Smooth muscle cell (in vitro differentiated cells): ENCODE measurements around the gene FHIT. TPM values are rescaled to one million over a fixed set of nuclear protein-coding genes. Genes with fewer than 3 reads are reported as not detected.

ENCODE experiments used
- DNase-seq: peaks from one replicate; lab custom pipeline; 2025; ENCODE audit not compliant: unreplicated experiment; lab: John Stamatoyannopoulos, UW
- H2AFZ ChIP-seq: fragments of 200-600 bp; sonication (generic); 2 replicates; pipeline ENCODE4 v1.6.0; 2016; ENCODE audit warnings: antibody characterized with exemption, low read depth, mild to moderate bottlenecking
- H3F3A ChIP-seq: fragments of 200-600 bp; sonication (generic); 2 replicates; pipeline ENCODE4 v1.6.0; 2017; ENCODE audit warnings: antibody characterized with exemption, low read depth
- H3K27ac ChIP-seq: fragments of 200-600 bp; sonication (generic); 2 replicates; pipeline ENCODE4 v1.5.1; 2016; ENCODE audit warnings: low read depth, mild to moderate bottlenecking
- H3K27me3 ChIP-seq: fragments of 200-600 bp; sonication (generic); 2 replicates; pipeline ENCODE4 v1.6.1; 2016; ENCODE audit warnings: low read depth, mild to moderate bottlenecking
- H3K36me3 ChIP-seq: fragments of 200-600 bp; sonication (generic); 2 replicates; pipeline ENCODE4 v1.5.1; 2016; ENCODE audit warnings: low read depth
- H3K4me1 ChIP-seq: fragments of 200-600 bp; sonication (generic); 2 replicates; pipeline ENCODE4 v1.5.1; 2016; ENCODE audit warnings: low read depth
- H3K4me2 ChIP-seq: fragments of 200-600 bp; sonication (generic); 2 replicates; pipeline ENCODE4 v1.6.0; 2016; ENCODE audit warnings: mild to moderate bottlenecking
- H3K4me3 ChIP-seq: fragments of 200-600 bp; sonication (generic); 2 replicates; pipeline ENCODE4 v1.5.1; 2016; ENCODE audit warnings: mild to moderate bottlenecking
- H3K79me2 ChIP-seq: fragments of 200-600 bp; sonication (generic); 2 replicates; pipeline ENCODE4 v1.6.0; 2016; ENCODE audit warnings: low read depth, mild to moderate bottlenecking
- H3K9ac ChIP-seq: fragments of 200-600 bp; sonication (generic); 2 replicates; pipeline ENCODE4 v1.6.0; 2016; ENCODE audit warnings: low read depth
- H3K9me3 ChIP-seq: fragments of 200-600 bp; sonication (generic); replicated peaks from 2 replicates; pipeline ENCODE4 v1.5.1; 2016; ENCODE audit warnings: low read depth
- H4K20me1 ChIP-seq: fragments of 200-600 bp; sonication (generic); 2 replicates; pipeline ENCODE4 v1.6.0; 2016; ENCODE audit warnings: low read depth
- CTCF ChIP-seq: fragments of 200-600 bp; sonication (generic); IDR thresholded peaks from 2 replicates; pipeline ENCODE4 v1.5.1; 2017; ENCODE audit warnings: borderline replicate concordance, mild to moderate bottlenecking, antibody characterized with exemption; ENCODE audit not compliant: insufficient read depth, poor library complexity, severe bottlenecking
- WGBS: methylation state at CpG from one replicate; pipeline ENCODE4 v1.1.7; 2016; ENCODE audit warnings: low lambda C conversion rate; 5-methylcytosine and 5-hydroxymethylcytosine counted together
- polyA plus RNA-seq: library from polyadenylated mRNA; unstranded; fragments of >200 nt; fragmentation: Nextera tagmentation; extraction: Ambion mirVana; gene quantifications from 2 replicates; pipeline ENCODE4 v1.2.1, GENCODE V29; 2016
- total RNA-seq: library from RNA; depleted of rRNA; stranded (reverse); fragments of >200 nt; gene quantifications from 2 replicates; pipeline ENCODE4 v1.2.3, GENCODE V29; 2014

The FHIT gene
- total and polyA plus RNA-seq, 2 experiments from 2014 or later = 5.9 to 6.7 TPM

- H3K27me3 ChIP-seq = no peaks in the 10 kb centered on the region
- peaks cover 11% of the 10 kb centered on the region for H3K4me1 ChIP-seq
- no peak for TF ChIP-seq CTCF
- H4K20me1 ChIP-seq = no peaks in the 10 kb centered on the region
- no peak for DNase-seq
- peaks cover 3% of the 10 kb centered on the region for H3F3A ChIP-seq
- no peak overlapping the region for H3K4me2 ChIP-seq
- 24% methylated on average over 1 of the region's 1 CpG for WGBS
- H3K9ac ChIP-seq = no peak overlapping the region
- H3K27ac ChIP-seq = no peak overlapping the region
- H3K79me2 ChIP-seq = no peaks in the 10 kb centered on the region
- no peak overlapping the region for H3K4me3 ChIP-seq
- no peaks in the 10 kb centered on the region for H3K9me3 ChIP-seq
- no peak overlapping the region for H2AFZ ChIP-seq
- H3K36me3 ChIP-seq = no peaks in the 10 kb centered on the region
These were observed 13.4 kb downstream of the FHIT start for GRCh38 chr3:61237858-61238257.

- Histone ChIP-seq H3K4me3 (no peak overlapping the region), H3K27ac (no peak overlapping the region), H3F3A (peaks cover 3% of the 10 kb centered on the region), H3K4me2 (no peak overlapping the region), H3K9ac (no peak overlapping the region), H3K9me3 (no peaks in the 10 kb centered on the region), H2AFZ (no peak overlapping the region), H3K79me2 (no peaks in the 10 kb centered on the region), H3K36me3 (no peaks in the 10 kb centered on the region), H4K20me1 (no peaks in the 10 kb centered on the region), H3K4me1 (no peaks in the 10 kb centered on the region), H3K27me3 (no peaks in the 10 kb centered on the region)
- DNase-seq = no peak
- TF ChIP-seq CTCF = no peak
These were observed 14.7 kb downstream of the FHIT start for GRCh38 chr3:61236556-61236955.

- no peak overlapping the region for H3K4me2 ChIP-seq
- no peaks in the 10 kb centered on the region for H3K27me3 ChIP-seq
- peaks cover 3% of the 10 kb centered on the region for H3F3A ChIP-seq
- H3K79me2 ChIP-seq = no peaks in the 10 kb centered on the region
- H3K27ac ChIP-seq = no peak overlapping the region
- no peaks in the 10 kb centered on the region for H3K9me3 ChIP-seq
- no peak overlapping the region for H3K4me3 ChIP-seq
- no peaks in the 10 kb centered on the region for H3K4me1 ChIP-seq
- DNase-seq = no peak
- no peaks in the 10 kb centered on the region for H4K20me1 ChIP-seq
- H3K36me3 ChIP-seq = no peaks in the 10 kb centered on the region
- no peak overlapping the region for H3K9ac ChIP-seq
- H2AFZ ChIP-seq = no peak overlapping the region
- TF ChIP-seq CTCF = no peak
These were observed 17.5 kb downstream of the FHIT start for GRCh38 chr3:61233746-61234145.

- TF ChIP-seq CTCF = no peak
These were observed 19.6 kb downstream of the FHIT start for GRCh38 chr3:61231693-61232092.

More at GRCh38 chr3:61231693-61232092, 19.6 kb downstream of the FHIT start:
- Histone ChIP-seq H3K9ac (no peak overlapping the region), H3K4me1 (no peaks in the 10 kb centered on the region), H3K79me2 (no peaks in the 10 kb centered on the region), H3K27ac (no peak overlapping the region), H3K36me3 (no peaks in the 10 kb centered on the region), H3K4me3 (no peak overlapping the region), H3K4me2 (no peak overlapping the region), H3F3A (peaks cover 3% of the 10 kb centered on the region), H3K27me3 (no peaks in the 10 kb centered on the region), H4K20me1 (no peaks in the 10 kb centered on the region), H2AFZ (no peak overlapping the region), H3K9me3 (no peaks in the 10 kb centered on the region)
- no peak for DNase-seq
